Hematopoietic multipotent progenitor cell treated with erythropoietin and hydrocortisone succinate and interleukin-3 and kit ligand, for 15 days (in vitro differentiated cells): Measurements from ENCODE around the gene STON2.

Experiments
- DNase-seq: peaks from one replicate; pipeline ENCODE4 v3.0.0-alpha.2; 2015; ENCODE audit warnings: low spot score

The STON2 gene

GRCh38 chr14:81331229-81332021 is 68.7 kb downstream of the STON2 start:
- DNase-seq, result no peak

- DNase-seq, result no peak
Observed at GRCh38 chr14:81330619-81331122, 69.5 kb downstream of the STON2 start.

- DNase-seq, result no peak
Observed at GRCh38 chr14:81329640-81330381, 70.3 kb downstream of the STON2 start.

- no peak for DNase-seq
Observed at GRCh38 chr14:81326451-81326850, 73.7 kb downstream of the STON2 start.

GRCh38 chr14:81324011-81324410 is 76.1 kb downstream of the STON2 start:
- no peak for DNase-seq

- no peak for DNase-seq
Observed at GRCh38 chr14:81323093-81323492, 77.0 kb downstream of the STON2 start.

- DNase-seq, result no peak
Observed at GRCh38 chr14:81319946-81320345, 80.2 kb downstream of the STON2 start.

GRCh38 chr14:81319314-81319713 is 80.8 kb downstream of the STON2 start:
- no peak for DNase-seq

- no peak for DNase-seq
Observed at GRCh38 chr14:81315341-81315740, 84.8 kb downstream of the STON2 start.

- no peak for DNase-seq
Observed at GRCh38 chr14:81314443-81315175, 85.5 kb downstream of the STON2 start.

GRCh38 chr14:81313775-81314429 is 86.2 kb downstream of the STON2 start:
- no peak for DNase-seq

GRCh38 chr14:81313200-81313599 is 86.9 kb downstream of the STON2 start:
- DNase-seq, result no peak

GRCh38 chr14:81312289-81312876 is 87.7 kb downstream of the STON2 start:
- no peak for DNase-seq

GRCh38 chr14:81311778-81312177 is 88.3 kb downstream of the STON2 start:
- DNase-seq, result no peak

GRCh38 chr14:81311141-81311540 is 89.0 kb downstream of the STON2 start:
- DNase-seq, result no peak

- no peak for DNase-seq
Observed at GRCh38 chr14:81310606-81311005, 89.5 kb downstream of the STON2 start.

GRCh38 chr14:81309511-81309910 is 90.6 kb downstream of the STON2 start:
- DNase-seq, result no peak

- no peak for DNase-seq
Observed at GRCh38 chr14:81305743-81306142, 94.4 kb downstream of the STON2 start.

- no peak for DNase-seq
Observed at GRCh38 chr14:81305065-81305464, 95.1 kb downstream of the STON2 start.

- no peak for DNase-seq
Observed at GRCh38 chr14:81303258-81303935, 96.7 kb downstream of the STON2 start.

GRCh38 chr14:81302638-81303037 is 97.5 kb downstream of the STON2 start:
- no peak for DNase-seq
